Stimulated activated memory B cell treated with anti-CD40 and anti-IgM and Interleukin-4, amounts not matched to agents 10 μg/mL and 1 μg/mL and 100 μg/mL, for 72 hours (primary cell): ENCODE results near the gene PINK1.

Experiments
- ATAC-seq: fragments of 150-1000 bp; cut with Tn5 transposase; 2 replicates; pipeline ENCODE4 v1.10.0; 2021
- H3K27ac Mint-ChIP-seq: one replicate; pipeline ENCODE4 v1.8.0; 2022; ENCODE audit warnings: mild to moderate bottlenecking, mixed read lengths
- H3K27me3 Mint-ChIP-seq: one replicate; pipeline ENCODE4 v1.8.0; 2022; ENCODE audit warnings: mixed read lengths
- H3K36me3 Mint-ChIP-seq: one replicate; pipeline ENCODE4 v1.8.0; 2022; ENCODE audit warnings: mixed read lengths
- H3K4me1 Mint-ChIP-seq: one replicate; pipeline ENCODE4 v1.8.0; 2022; ENCODE audit warnings: mixed read lengths
- H3K4me3 Mint-ChIP-seq: one replicate; pipeline ENCODE4 v1.8.0; 2022; ENCODE audit warnings: mild to moderate bottlenecking, moderate library complexity, mixed read lengths
- H3K9me3 Mint-ChIP-seq: one replicate; pipeline ENCODE4 v1.8.0; 2022; ENCODE audit warnings: mixed read lengths

Gene PINK1

GRCh38 chr1:20695515-20695914, 62.3 kb downstream of the PINK1 start:
- no peak for ATAC-seq
- peaks cover 8% of the 10 kb centered on the region for H3K36me3 Mint-ChIP-seq
- H3K4me1 Mint-ChIP-seq = peaks cover 14% of the 10 kb centered on the region
- peaks cover 16% of the 10 kb centered on the region for H3K27me3 Mint-ChIP-seq
- H3K9me3 Mint-ChIP-seq = peaks cover 4% of the 10 kb centered on the region
- H3K27ac Mint-ChIP-seq = no peak overlapping the region
- no peak overlapping the region for H3K4me3 Mint-ChIP-seq

GRCh38 chr1:20696397-20697333, 63.4 kb downstream of the PINK1 start:
- Mint-ChIP-seq H3K36me3 (peaks cover 7% of the 10 kb centered on the region), H3K4me1 (peaks cover 14% of the 10 kb centered on the region), H3K27me3 (peaks cover 24% of the 10 kb centered on the region), H3K27ac (peak overlapping the region; percentile 79), H3K9me3 (peaks cover 3% of the 10 kb centered on the region), H3K4me3 (peak overlapping the region; percentile 88)
- ATAC-seq = peak; percentile 91

- H3K4me1 Mint-ChIP-seq = peaks cover 14% of the 10 kb centered on the region
- H3K9me3 Mint-ChIP-seq = no peaks in the 10 kb centered on the region
- no peak overlapping the region for H3K4me3 Mint-ChIP-seq
- H3K27ac Mint-ChIP-seq = no peak overlapping the region
- no peaks in the 10 kb centered on the region for H3K36me3 Mint-ChIP-seq
- no peak for ATAC-seq
- H3K27me3 Mint-ChIP-seq = peaks cover 24% of the 10 kb centered on the region
Observed at GRCh38 chr1:20697563-20697962, 64.3 kb downstream of the PINK1 start.

GRCh38 chr1:20698195-20698910, 65.1 kb downstream of the PINK1 start:
- Mint-ChIP-seq H3K4me1 (peaks cover 14% of the 10 kb centered on the region), H3K27ac (no peak overlapping the region), H3K27me3 (peaks cover 24% of the 10 kb centered on the region), H3K9me3 (no peaks in the 10 kb centered on the region), H3K36me3 (no peaks in the 10 kb centered on the region), H3K4me3 (no peak overlapping the region)
- no peak for ATAC-seq

GRCh38 chr1:20699558-20699957, 66.3 kb downstream of the PINK1 start:
- Mint-ChIP-seq H3K36me3 (no peaks in the 10 kb centered on the region), H3K4me1 (peaks cover 14% of the 10 kb centered on the region), H3K27ac (no peak overlapping the region), H3K4me3 (no peak overlapping the region), H3K9me3 (no peaks in the 10 kb centered on the region), H3K27me3 (peaks cover 24% of the 10 kb centered on the region)
- ATAC-seq = no peak

- Mint-ChIP-seq H3K27ac (no peak overlapping the region), H3K36me3 (no peaks in the 10 kb centered on the region), H3K27me3 (peaks cover 18% of the 10 kb centered on the region), H3K4me3 (no peak overlapping the region), H3K4me1 (peaks cover 14% of the 10 kb centered on the region), H3K9me3 (no peaks in the 10 kb centered on the region)
- ATAC-seq = no peak
Observed at GRCh38 chr1:20700636-20701215, 67.5 kb downstream of the PINK1 start.
